ENCODE measurements around the gene JARID2. TPM values are rescaled to one million over a fixed set of nuclear protein-coding genes. Genes with fewer than 3 reads are reported as not detected.

The JARID2 gene
- polyA plus RNA-seq, 1 donor from 2014 or later = 25.5 TPM

DNA sequence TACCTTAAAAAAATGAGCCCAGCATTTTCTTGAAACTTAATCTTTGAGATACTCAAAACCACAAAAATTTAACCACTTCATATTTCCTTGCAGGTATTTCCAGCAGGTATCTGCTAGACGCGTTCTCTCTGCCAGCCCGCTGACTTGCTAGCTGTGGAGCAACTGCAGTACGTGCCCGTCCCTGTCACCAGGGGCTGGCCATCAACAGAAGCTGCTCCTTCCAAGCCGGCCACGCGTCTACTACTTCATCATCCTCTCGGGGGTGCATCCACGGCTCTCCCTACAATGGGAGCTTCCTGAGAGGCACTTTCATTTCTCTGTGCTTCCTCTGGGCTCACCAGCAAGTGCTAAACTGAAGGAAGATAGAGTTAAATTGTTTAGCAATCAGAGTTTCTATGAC, 284.5 kb downstream of the JARID2 start:
- Histone ChIP-seq H4K20me1 (ENCODE audit: insufficient read depth) (no peaks in the 10 kb centered on the region), H3K27ac (ENCODE audit: low read length) (no peak overlapping the region), H3K27me3 (ENCODE audit: insufficient read depth, low read depth, low read length) (no peaks in the 10 kb centered on the region), H2AFZ (ENCODE audit: low read depth, low read length) (no peak overlapping the region), H3K9me2 (ENCODE audit: insufficient read depth, low read length) (no peaks in the 10 kb centered on the region), H3K9me3 (ENCODE audit: low read length) (no peaks in the 10 kb centered on the region), H3K36me3 (ENCODE audit: insufficient read depth, low read length) (no peaks in the 10 kb centered on the region), H3K4me3 (ENCODE audit: low read length) (no peak overlapping the region), H3K79me2 (replicated peaks; ENCODE audit: insufficient read depth, low read length) (no peaks in the 10 kb centered on the region), H3K9ac (ENCODE audit: low read length) (no peak overlapping the region), H3K4me2 (ENCODE audit: low read length) (no peak overlapping the region), H3F3A (ENCODE audit: insufficient read depth, low read length, poor library complexity, severe bottlenecking) (no peaks in the 10 kb centered on the region)
- TF ChIP-seq MXI1 (conservative IDR thresholded peaks at IDR 0.05; ENCODE audit: poor library complexity, severe bottlenecking) (no peak), POLR2AphosphoS5 (IDR thresholded peaks at IDR 0.05) (no peak), EP300 (conservative IDR thresholded peaks at IDR 0.05; ENCODE audit: poor library complexity, severe bottlenecking) (no peak), EZH2 (IDR thresholded peaks at IDR 0.05; ENCODE audit: borderline replicate concordance, insufficient read depth, low read length, poor library complexity, severe bottlenecking) (no peak), TAF1 (IDR thresholded peaks at IDR 0.05; ENCODE audit: low read depth) (no peak)
- TF ChIP-seq, protein P1, sequence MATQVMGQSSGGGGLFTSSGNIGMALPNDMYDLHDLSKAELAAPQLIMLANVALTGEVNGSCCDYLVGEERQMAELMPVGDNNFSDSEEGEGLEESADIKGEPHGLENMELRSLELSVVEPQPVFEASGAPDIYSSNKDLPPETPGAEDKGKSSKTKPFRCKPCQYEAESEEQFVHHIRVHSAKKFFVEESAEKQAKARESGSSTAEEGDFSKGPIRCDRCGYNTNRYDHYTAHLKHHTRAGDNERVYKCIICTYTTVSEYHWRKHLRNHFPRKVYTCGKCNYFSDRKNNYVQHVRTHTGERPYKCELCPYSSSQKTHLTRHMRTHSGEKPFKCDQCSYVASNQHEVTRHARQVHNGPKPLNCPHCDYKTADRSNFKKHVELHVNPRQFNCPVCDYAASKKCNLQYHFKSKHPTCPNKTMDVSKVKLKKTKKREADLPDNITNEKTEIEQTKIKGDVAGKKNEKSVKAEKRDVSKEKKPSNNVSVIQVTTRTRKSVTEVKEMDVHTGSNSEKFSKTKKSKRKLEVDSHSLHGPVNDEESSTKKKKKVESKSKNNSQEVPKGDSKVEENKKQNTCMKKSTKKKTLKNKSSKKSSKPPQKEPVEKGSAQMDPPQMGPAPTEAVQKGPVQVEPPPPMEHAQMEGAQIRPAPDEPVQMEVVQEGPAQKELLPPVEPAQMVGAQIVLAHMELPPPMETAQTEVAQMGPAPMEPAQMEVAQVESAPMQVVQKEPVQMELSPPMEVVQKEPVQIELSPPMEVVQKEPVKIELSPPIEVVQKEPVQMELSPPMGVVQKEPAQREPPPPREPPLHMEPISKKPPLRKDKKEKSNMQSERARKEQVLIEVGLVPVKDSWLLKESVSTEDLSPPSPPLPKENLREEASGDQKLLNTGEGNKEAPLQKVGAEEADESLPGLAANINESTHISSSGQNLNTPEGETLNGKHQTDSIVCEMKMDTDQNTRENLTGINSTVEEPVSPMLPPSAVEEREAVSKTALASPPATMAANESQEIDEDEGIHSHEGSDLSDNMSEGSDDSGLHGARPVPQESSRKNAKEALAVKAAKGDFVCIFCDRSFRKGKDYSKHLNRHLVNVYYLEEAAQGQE (IDR thresholded peaks at IDR 0.05; ENCODE audit: borderline replicate concordance) = no peak

DNA sequence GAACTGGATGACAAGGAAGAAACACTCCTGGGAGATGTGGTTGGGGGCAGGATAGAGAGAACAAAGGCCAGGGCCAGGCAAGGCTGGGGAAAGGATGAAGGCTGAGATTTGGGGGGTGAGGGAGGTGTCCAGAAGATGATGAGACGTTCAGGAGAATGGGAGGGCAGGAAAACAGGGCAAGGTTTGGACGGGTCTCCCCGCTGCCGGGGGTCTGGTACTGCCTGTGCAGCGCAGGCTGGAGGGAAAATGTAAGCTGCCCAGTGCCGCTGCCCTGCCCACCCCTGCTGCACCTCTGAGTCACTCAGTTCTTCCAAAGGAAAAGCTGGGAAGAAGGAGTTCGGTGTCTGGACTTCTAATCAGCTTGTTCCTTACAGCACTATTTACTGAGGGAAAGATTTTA, 286.1 kb downstream of the JARID2 start:
- no peaks in the 10 kb centered on the region for H3K9me3 ChIP-seq (ENCODE audit: low read length)
- H3K79me2 ChIP-seq (replicated peaks; ENCODE audit: insufficient read depth, low read length) = no peaks in the 10 kb centered on the region
- no peak overlapping the region for H3K4me3 ChIP-seq (ENCODE audit: low read length)
- no peaks in the 10 kb centered on the region for H3K36me3 ChIP-seq (ENCODE audit: insufficient read depth, low read length)
- H3K9me2 ChIP-seq (ENCODE audit: insufficient read depth, low read length) = no peaks in the 10 kb centered on the region
- H3K4me2 ChIP-seq (ENCODE audit: low read length) = no peak overlapping the region
- no peaks in the 10 kb centered on the region for H4K20me1 ChIP-seq (ENCODE audit: insufficient read depth)
- H3K27ac ChIP-seq (ENCODE audit: low read length) = no peak overlapping the region
- H3K27me3 ChIP-seq (ENCODE audit: insufficient read depth, low read depth, low read length) = no peaks in the 10 kb centered on the region
- H3F3A ChIP-seq (ENCODE audit: insufficient read depth, low read length, poor library complexity, severe bottlenecking) = no peaks in the 10 kb centered on the region
- no peak overlapping the region for H2AFZ ChIP-seq (ENCODE audit: low read depth, low read length)
- H3K9ac ChIP-seq (ENCODE audit: low read length) = no peak overlapping the region
- TF ChIP-seq POLR2AphosphoS5 (IDR thresholded peaks at IDR 0.05) = no peak
- TF ChIP-seq, protein P2, sequence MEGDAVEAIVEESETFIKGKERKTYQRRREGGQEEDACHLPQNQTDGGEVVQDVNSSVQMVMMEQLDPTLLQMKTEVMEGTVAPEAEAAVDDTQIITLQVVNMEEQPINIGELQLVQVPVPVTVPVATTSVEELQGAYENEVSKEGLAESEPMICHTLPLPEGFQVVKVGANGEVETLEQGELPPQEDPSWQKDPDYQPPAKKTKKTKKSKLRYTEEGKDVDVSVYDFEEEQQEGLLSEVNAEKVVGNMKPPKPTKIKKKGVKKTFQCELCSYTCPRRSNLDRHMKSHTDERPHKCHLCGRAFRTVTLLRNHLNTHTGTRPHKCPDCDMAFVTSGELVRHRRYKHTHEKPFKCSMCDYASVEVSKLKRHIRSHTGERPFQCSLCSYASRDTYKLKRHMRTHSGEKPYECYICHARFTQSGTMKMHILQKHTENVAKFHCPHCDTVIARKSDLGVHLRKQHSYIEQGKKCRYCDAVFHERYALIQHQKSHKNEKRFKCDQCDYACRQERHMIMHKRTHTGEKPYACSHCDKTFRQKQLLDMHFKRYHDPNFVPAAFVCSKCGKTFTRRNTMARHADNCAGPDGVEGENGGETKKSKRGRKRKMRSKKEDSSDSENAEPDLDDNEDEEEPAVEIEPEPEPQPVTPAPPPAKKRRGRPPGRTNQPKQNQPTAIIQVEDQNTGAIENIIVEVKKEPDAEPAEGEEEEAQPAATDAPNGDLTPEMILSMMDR (IDR thresholded peaks at IDR 0.05; ENCODE audit: poor library complexity, severe bottlenecking) = no peak
- no peak for TF ChIP-seq MXI1 (conservative IDR thresholded peaks at IDR 0.05; ENCODE audit: poor library complexity, severe bottlenecking)
- TF ChIP-seq RAD21 (conservative IDR thresholded peaks at IDR 0.05) = no peak
- no peak for TF ChIP-seq EP300 (conservative IDR thresholded peaks at IDR 0.05; ENCODE audit: poor library complexity, severe bottlenecking)
- TF ChIP-seq TAF1 (IDR thresholded peaks at IDR 0.05; ENCODE audit: low read depth) = no peak
- TF ChIP-seq, protein P1 (IDR thresholded peaks at IDR 0.05; ENCODE audit: borderline replicate concordance) = no peak
- TF ChIP-seq SMC3 (conservative IDR thresholded peaks at IDR 0.05; ENCODE audit: poor library complexity) = no peak
